Measurements from ENCODE around the gene COL6A3.

GRCh38 chr2:237315170-237315828 is 98.7 kb downstream of the COL6A3 start:
- TF ChIP-seq CTCF (IDR thresholded peaks at IDR 0.05) (peak in 2 of 5 experiments; percentile 17 to 25), POLR2AphosphoS5 (IDR thresholded peaks at IDR 0.05) (peak; percentile 83 to 90 (median 90)), POLR2A (IDR thresholded peaks at IDR 0.05) (peak; percentile 13)
